Activated T-helper 2 cell treated with anti-CD3 and anti-CD28 coated beads, Interferon-gamma antibody, Interleukin-2, Interleukin-4, amounts not matched to agents 10 μg/mL and 5 μg/mL and 100 μg/mL, durations not matched to agents 14 hours and 24 hours and 36 hours (primary cell): ENCODE measurements around the gene MED29. TPM values are rescaled to one million over a fixed set of nuclear protein-coding genes. Genes with fewer than 3 reads are reported as not detected.

ENCODE experiments used
- DNase-seq: peaks from one replicate; pipeline ENCODE4 v3.0.0; 2021; ENCODE audit warnings: low spot score
- H3K27ac Mint-ChIP-seq: one replicate; pipeline ENCODE4 v1.8.0; 2021; ENCODE audit warnings: mixed read lengths
- H3K27me3 Mint-ChIP-seq: one replicate; pipeline ENCODE4 v1.8.0; 2021; ENCODE audit warnings: low read depth, mixed read lengths
- H3K36me3 Mint-ChIP-seq: one replicate; pipeline ENCODE4 v1.8.0; 2021; ENCODE audit warnings: low read depth, mixed read lengths
- H3K4me1 Mint-ChIP-seq: one replicate; pipeline ENCODE4 v1.8.0; 2021; ENCODE audit warnings: low read depth, mixed read lengths
- H3K4me3 Mint-ChIP-seq: one replicate; pipeline ENCODE4 v1.8.0; 2021; ENCODE audit warnings: low read depth, mild to moderate bottlenecking, moderate library complexity, mixed read lengths
- H3K9me3 Mint-ChIP-seq: one replicate; pipeline ENCODE4 v1.8.0; 2021; ENCODE audit warnings: mixed read lengths
- intact Hi-C: fragments of 100-400 bp; cut with micrococcal nuclease; formaldehyde crosslinking; loops from one replicate; pipeline ENCODE4 v1.15.1; 2023
- total RNA-seq: library from RNA; stranded (reverse); gene quantifications from 2 replicates; pipeline ENCODE4 v1.2.3, GENCODE V29; 2022

Gene MED29
- total RNA-seq, 1 donor from 2014 or later, result 32.3 TPM

- H3K27me3 Mint-ChIP-seq, result no peaks in the 10 kb centered on the region
These were observed 32.3 kb downstream of the MED29 start for GRCh38 chr19:39423258-39424086.

GRCh38 chr19:39424934-39425333, 33.8 kb downstream of the MED29 start:
- H3K9me3 Mint-ChIP-seq, result no peaks in the 10 kb centered on the region
- H3K36me3 Mint-ChIP-seq, result peaks cover 21% of the 10 kb centered on the region
- H3K27ac Mint-ChIP-seq, result no peak overlapping the region
- no peak overlapping the region for H3K4me3 Mint-ChIP-seq
- no peak for DNase-seq
- H3K4me1 Mint-ChIP-seq, result no peaks in the 10 kb centered on the region
- H3K27me3 Mint-ChIP-seq, result no peaks in the 10 kb centered on the region
- intact Hi-C loops, result no loop called here

More at GRCh38 chr19:39423258-39424086, 32.3 kb downstream of the MED29 start:
- intact Hi-C loops, result no loop called here
- Mint-ChIP-seq H3K9me3 (no peaks in the 10 kb centered on the region), H3K27ac (no peak overlapping the region), H3K36me3 (peaks cover 28% of the 10 kb centered on the region), H3K4me1 (no peaks in the 10 kb centered on the region), H3K4me3 (no peak overlapping the region)
- DNase-seq, result no peak

GRCh38 chr19:39425744-39426143, 34.6 kb downstream of the MED29 start:
- intact Hi-C loops, result no loop called here
- Mint-ChIP-seq H3K27ac (no peak overlapping the region), H3K27me3 (no peaks in the 10 kb centered on the region)

GRCh38 chr19:39426170-39426569, 35.0 kb downstream of the MED29 start:
- H3K27me3 Mint-ChIP-seq, result no peaks in the 10 kb centered on the region
- no peak overlapping the region for H3K27ac Mint-ChIP-seq
- H3K9me3 Mint-ChIP-seq, result no peaks in the 10 kb centered on the region
- peaks cover 30% of the 10 kb centered on the region for H3K36me3 Mint-ChIP-seq
- no peak overlapping the region for H3K4me3 Mint-ChIP-seq
- H3K4me1 Mint-ChIP-seq, result peaks cover 10% of the 10 kb centered on the region
- intact Hi-C loops, result no loop called here
- DNase-seq, result no peak

More at GRCh38 chr19:39425744-39426143, 34.6 kb downstream of the MED29 start:
- Mint-ChIP-seq H3K4me1 (peaks cover 6% of the 10 kb centered on the region), H3K4me3 (no peak overlapping the region), H3K9me3 (no peaks in the 10 kb centered on the region), H3K36me3 (peaks cover 26% of the 10 kb centered on the region)
- DNase-seq, result no peak

GRCh38 chr19:39427707-39428106, 36.5 kb downstream of the MED29 start:
- intact Hi-C loops, result no loop called here
- Mint-ChIP-seq H3K4me1 (peaks cover 15% of the 10 kb centered on the region), H3K4me3 (no peak overlapping the region), H3K9me3 (no peaks in the 10 kb centered on the region), H3K27me3 (no peaks in the 10 kb centered on the region), H3K27ac (no peak overlapping the region), H3K36me3 (peaks cover 38% of the 10 kb centered on the region)
- DNase-seq, result no peak

- intact Hi-C loops, result no loop called here
- no peaks in the 10 kb centered on the region for H3K27me3 Mint-ChIP-seq
- peaks cover 21% of the 10 kb centered on the region for H3K4me1 Mint-ChIP-seq
- H3K9me3 Mint-ChIP-seq, result no peaks in the 10 kb centered on the region
- no peak overlapping the region for H3K27ac Mint-ChIP-seq
- H3K36me3 Mint-ChIP-seq, result peaks cover 42% of the 10 kb centered on the region
- no peak overlapping the region for H3K4me3 Mint-ChIP-seq
- DNase-seq, result no peak
These were observed 37.3 kb downstream of the MED29 start for GRCh38 chr19:39428283-39429112.

- no peaks in the 10 kb centered on the region for H3K9me3 Mint-ChIP-seq
- peak; percentile 44 for DNase-seq
- H3K27ac Mint-ChIP-seq, result peak overlapping the region; percentile 97
- peaks cover 52% of the 10 kb centered on the region for H3K36me3 Mint-ChIP-seq
- peak overlapping the region; percentile 33 for H3K4me3 Mint-ChIP-seq
- H3K27me3 Mint-ChIP-seq, result no peaks in the 10 kb centered on the region
- intact Hi-C loops, result loop anchor here (1.0 to 2.0 kb wide), 2 partner anchors 14 to 19 kb away; partner anchors contain the start of genes PLEKHG2 and SUPT5H
- peaks cover 33% of the 10 kb centered on the region for H3K4me1 Mint-ChIP-seq
These were observed 39.8 kb downstream of the MED29 start for GRCh38 chr19:39430675-39431593.

GRCh38 chr19:39432677-39433025, 41.5 kb downstream of the MED29 start:
- Mint-ChIP-seq H3K27me3 (no peaks in the 10 kb centered on the region), H3K4me1 (peaks cover 41% of the 10 kb centered on the region), H3K27ac (peak overlapping the region; percentile 73), H3K9me3 (no peaks in the 10 kb centered on the region), H3K4me3 (peak overlapping the region; percentile 45), H3K36me3 (peaks cover 51% of the 10 kb centered on the region)
- no peak for DNase-seq
- intact Hi-C loops, result no loop called here

GRCh38 chr19:39433480-39434079, 42.4 kb downstream of the MED29 start:
- peaks cover 41% of the 10 kb centered on the region for H3K4me1 Mint-ChIP-seq
- no peaks in the 10 kb centered on the region for H3K9me3 Mint-ChIP-seq
- H3K4me3 Mint-ChIP-seq, result peak overlapping the region; percentile 58
- H3K27me3 Mint-ChIP-seq, result no peaks in the 10 kb centered on the region
- intact Hi-C loops, result no loop called here
- DNase-seq, result no peak
- H3K36me3 Mint-ChIP-seq, result peaks cover 51% of the 10 kb centered on the region
- peak overlapping the region; percentile 73 for H3K27ac Mint-ChIP-seq

GRCh38 chr19:39434123-39435076, 43.2 kb downstream of the MED29 start:
- DNase-seq, result no peak
- Mint-ChIP-seq H3K27me3 (no peaks in the 10 kb centered on the region), H3K9me3 (no peaks in the 10 kb centered on the region), H3K27ac (peak overlapping the region; percentile 99), H3K36me3 (peaks cover 51% of the 10 kb centered on the region), H3K4me3 (peak overlapping the region; percentile 100), H3K4me1 (peaks cover 41% of the 10 kb centered on the region)
- intact Hi-C loops, result no loop called here
